ENCODE data around the gene MT1E. TPM values are rescaled to one million over a fixed set of nuclear protein-coding genes. Genes with fewer than 3 reads are reported as not detected.
A peak's percentile ranks its signal among the peaks of the same experiment; 100 is the strongest.

Gene MT1E
- total and polyA plus RNA-seq, 2 of the 8 experiments (the other 6 are each of a cell fraction or from before 2014, with no cell fraction given), result 7.9 to 117 TPM

DNA sequence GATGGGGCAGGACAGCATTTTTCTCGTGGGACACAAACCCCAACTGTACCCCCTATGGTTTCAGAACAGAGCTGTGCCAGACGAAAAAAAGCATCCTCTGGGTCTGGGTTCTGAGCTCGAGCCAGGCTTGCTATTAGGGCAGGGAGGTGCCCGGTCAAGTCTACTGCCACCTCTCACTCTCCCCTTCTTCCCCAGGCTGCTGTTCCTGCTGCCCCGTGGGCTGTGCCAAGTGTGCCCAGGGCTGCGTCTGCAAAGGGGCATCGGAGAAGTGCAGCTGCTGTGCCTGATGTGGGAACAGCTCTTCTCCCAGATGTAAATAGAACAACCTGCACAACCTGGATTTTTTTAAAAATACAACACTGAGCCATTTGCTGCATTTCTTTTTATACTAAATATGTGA is 1.1 kb downstream of the MT1E start:
- TF ChIP-seq ZNF274 (IDR thresholded peaks at IDR 0.05; ENCODE audit: borderline replicate concordance, extremely low read depth, low read length) (no peak), SRF (IDR thresholded peaks at IDR 0.05; ENCODE audit: low read depth, low read length) (no peak), KDM1A (IDR thresholded peaks at IDR 0.05; ENCODE audit: borderline replicate concordance, low read length) (no peak), RAD21 (IDR thresholded peaks at IDR 0.05 in 1 of 2, conservative IDR thresholded peaks at IDR 0.05 in 1 of 2; ENCODE audit: low read depth in 2 of 2, low read length in 2 of 2) (no peak), RNF2 (IDR thresholded peaks at IDR 0.05; ENCODE audit: borderline replicate concordance, low read depth, low read length, missing control alignments, poor library complexity, severe bottlenecking) (peak; percentile 46), BRCA1 (IDR thresholded peaks at IDR 0.05; ENCODE audit: low read depth, low read length) (no peak)
- H3K18ac ChIP-seq (ENCODE audit: extremely low read depth, low read length), result no peak overlapping the region
- H4K8ac ChIP-seq (ENCODE audit: extremely low read depth, insufficient read depth, low read length), result no peak overlapping the region
- peaks cover 65 to 94% (median 87%) of the 10 kb centered on the region in 4 experiments for H3K27me3 ChIP-seq (replicated peaks in 1 of 4; ENCODE audit: control insufficient read depth in 3 of 4, extremely low read depth in 1 of 4, insufficient read depth in 3 of 4, low read length in 3 of 4)
- no peaks in the 10 kb centered on the region for H3K36me3 ChIP-seq (ENCODE audit: control insufficient read depth in 2 of 4, insufficient read depth in 4 of 4, low read length in 3 of 4)
- peaks cover 0 to 15% of the 10 kb centered on the region in 2 experiments for H4K20me1 ChIP-seq (replicated peaks in 1 of 2; ENCODE audit: control insufficient read depth in 1 of 2, insufficient read depth in 2 of 2, low read length in 2 of 2)
- H3K9me3 ChIP-seq (ENCODE audit: insufficient read depth in 2 of 2, low read depth in 1 of 2, low read length in 1 of 2), result no peaks in the 10 kb centered on the region
- no peak overlapping the region for H4K5ac ChIP-seq (ENCODE audit: insufficient read length, low read depth, low read length)
- H2BK5ac ChIP-seq (ENCODE audit: low read depth, low read length), result no peak overlapping the region
- H3K23me2 ChIP-seq (ENCODE audit: low read depth, low read length), result peaks cover 5% of the 10 kb centered on the region; the same call in 1 of the 2 replicates
- H3K79me1 ChIP-seq (ENCODE audit: low read depth, low read length), result no peaks in the 10 kb centered on the region
- peak overlapping the region in 1 of 4 experiments; percentile 18; a peak in 1 of 8 replicates for H3K4me3 ChIP-seq (ENCODE audit: extremely low read depth in 1 of 4, insufficient read depth in 2 of 4, low read depth in 3 of 4, low read length in 4 of 4)
- H2BK120ac ChIP-seq (replicated peaks; ENCODE audit: low read depth, low read length), result no peak overlapping the region
- no peak overlapping the region for H2BK15ac ChIP-seq (ENCODE audit: low read length)
- H3K79me2 ChIP-seq (ENCODE audit: control insufficient read depth in 1 of 2, insufficient read depth in 2 of 2, low read length in 2 of 2), result no peaks in the 10 kb centered on the region
- no peak overlapping the region for H3K9ac ChIP-seq (replicated peaks in 1 of 4; ENCODE audit: extremely low read depth in 1 of 4, low read depth in 3 of 4, low read length in 3 of 4)
- no peak overlapping the region for H2AFZ ChIP-seq (ENCODE audit: low read length)
- ChIA-PET POLR2A (ENCODE audit: partially characterized antibody) (interaction anchor here (0.7 to 4.7 kb wide), 18 partner anchors 10 to 185 kb away, joined by 3 to 66 read pairs (median 12); partner anchors contain the start of genes MT1A, MT1F, MT1G and MT1H), CTCF (ENCODE audit: partially characterized antibody) (interaction anchor here (1.2 to 3.2 kb wide), 5 partner anchors 12 to 75 kb away, joined by 3 to 13 read pairs (median 11); partner anchors contain the start of gene MT1A)
- 39% methylated on average over 7 of the region's 7 CpGs; no CpG with 5 or more reads in 1 of the 2 experiments for WGBS, 2 experiments (ENCODE audit: extremely low coverage in 1 of 2, insufficient coverage in 1 of 2, insufficient read length in 1 of 2, insufficient replicate concordance in 2 of 2, low coverage in 1 of 2, low lambda C conversion rate in 2 of 2, missing lambda C conversion rate in 1 of 2)
- FAIRE-seq, result no peak
- no peak overlapping the region for H3K27ac ChIP-seq (ENCODE audit: low read depth, low read length)
- H3K56ac ChIP-seq (replicated peaks; ENCODE audit: insufficient read length, low read depth, low read length), result no peak overlapping the region
- peaks cover 0 to 17% (median 12%) of the 10 kb centered on the region in 4 experiments; a peak in 6 of 7 replicates for H3K4me1 ChIP-seq (replicated peaks in 1 of 4; ENCODE audit: control insufficient read depth in 3 of 4, insufficient read depth in 4 of 4, low read length in 3 of 4)
- H2BK12ac ChIP-seq (ENCODE audit: low read depth, low read length), result no peak overlapping the region
- no peak overlapping the region for H3K4ac ChIP-seq (replicated peaks; ENCODE audit: insufficient read length, low read depth, low read length)
- H2AK5ac ChIP-seq (ENCODE audit: low read depth, low read length), result no peak overlapping the region
- H3K23ac ChIP-seq (ENCODE audit: insufficient read length), result no peak overlapping the region
- H2BK20ac ChIP-seq (ENCODE audit: low read length), result no peak overlapping the region
- H3K4me2 ChIP-seq (ENCODE audit: insufficient read depth in 1 of 2, low read depth in 2 of 2, low read length in 2 of 2), result peak overlapping the region in 1 of 2 experiments; percentile 90; a peak in 1 of 4 replicates
- no peak overlapping the region for H3K14ac ChIP-seq (ENCODE audit: insufficient read length)
- no peak overlapping the region for H4K91ac ChIP-seq (replicated peaks; ENCODE audit: insufficient read length, low read length)
- no peak for DNase-seq (ENCODE audit: low read depth in 1 of 2, low spot score in 2 of 2)
